ENCODE results near the gene RTL9.
"Not testable (repeated sequence)": the region's sequence is repeated elsewhere in the genome, so short reads cannot be mapped to it uniquely, and the experiment has no call there.

Gene RTL9

GRCh38 chrX:110358548-110358947, at the start of gene RTL9:
TSS of gene RTL9 (plus strand) at chrX:110358848. CDS start at chrX:110450618, 91,770 bp downstream.
- no peak for DNase-seq (ENCODE audit: low read depth in 2 of 2, low spot score in 1 of 2)

- DNase-seq (ENCODE audit: low read depth in 2 of 2, low spot score in 1 of 2) = no peak
Observed at GRCh38 chrX:110310000-110310790, 48.5 kb upstream of the RTL9 start.

- DNase-seq (ENCODE audit: low read depth in 2 of 2, low spot score in 1 of 2) = no peak
Observed at GRCh38 chrX:110310896-110311295, 47.8 kb upstream of the RTL9 start.

- DNase-seq (ENCODE audit: low read depth in 2 of 2, low spot score in 1 of 2) = no peak
Observed at GRCh38 chrX:110311437-110312230, 47.0 kb upstream of the RTL9 start.

- no peak for DNase-seq (ENCODE audit: low read depth in 2 of 2, low spot score in 1 of 2)
Observed at GRCh38 chrX:110315551-110315950, 43.1 kb upstream of the RTL9 start.

- DNase-seq (ENCODE audit: low read depth in 2 of 2, low spot score in 1 of 2) = no peak
Observed at GRCh38 chrX:110316351-110317060, 42.1 kb upstream of the RTL9 start.

- peak in 1 of 2 donors; percentile 1 for DNase-seq (ENCODE audit: low read depth in 2 of 2, low spot score in 1 of 2)
Observed at GRCh38 chrX:110317061-110317819, 41.4 kb upstream of the RTL9 start.

- DNase-seq (ENCODE audit: low read depth in 2 of 2, low spot score in 1 of 2) = peak; percentile 37 to 60
Observed at GRCh38 chrX:110317820-110318663, 40.6 kb upstream of the RTL9 start, which contains the start of gene AMMECR1. TSS of gene AMMECR1 (minus strand) at chrX:110318085. CDS start at chrX:110318071, 14 bp downstream.

GRCh38 chrX:110318664-110318968, 40.0 kb upstream of the RTL9 start:
- DNase-seq (ENCODE audit: low read depth in 2 of 2, low spot score in 1 of 2) = no peak

GRCh38 chrX:110320381-110320987, 38.2 kb upstream of the RTL9 start:
- no peak for DNase-seq (ENCODE audit: low read depth in 2 of 2, low spot score in 1 of 2)

- DNase-seq (ENCODE audit: low read depth in 2 of 2, low spot score in 1 of 2) = no peak
Observed at GRCh38 chrX:110321081-110321480, 37.6 kb upstream of the RTL9 start.

- no peak for DNase-seq (ENCODE audit: low read depth in 2 of 2, low spot score in 1 of 2)
Observed at GRCh38 chrX:110321670-110322069, 37.0 kb upstream of the RTL9 start.

GRCh38 chrX:110322603-110323002, 36.0 kb upstream of the RTL9 start:
- no peak for DNase-seq (ENCODE audit: low read depth in 2 of 2, low spot score in 1 of 2)

- no peak for DNase-seq (ENCODE audit: low read depth in 2 of 2, low spot score in 1 of 2)
Observed at GRCh38 chrX:110326712-110327111, 31.9 kb upstream of the RTL9 start.

GRCh38 chrX:110327336-110327735, 31.3 kb upstream of the RTL9 start:
- no peak for DNase-seq (ENCODE audit: low read depth in 2 of 2, low spot score in 1 of 2)

GRCh38 chrX:110328613-110329012, 30.0 kb upstream of the RTL9 start:
- not testable (repeated sequence) for DNase-seq (ENCODE audit: low read depth in 2 of 2, low spot score in 1 of 2)

- no peak for DNase-seq (ENCODE audit: low read depth in 2 of 2, low spot score in 1 of 2)
Observed at GRCh38 chrX:110331444-110332030, 27.1 kb upstream of the RTL9 start.

- not testable (repeated sequence) for DNase-seq (ENCODE audit: low read depth in 2 of 2, low spot score in 1 of 2)
Observed at GRCh38 chrX:110333458-110333857, 25.2 kb upstream of the RTL9 start.

- no peak for DNase-seq (ENCODE audit: low read depth in 2 of 2, low spot score in 1 of 2)
Observed at GRCh38 chrX:110338935-110339334, 19.7 kb upstream of the RTL9 start.
